Stimulated activated CD8-positive, alpha-beta memory T cell treated with anti-CD3 and anti-CD28 coated beads, Interleukin-15, amount 100 ng/mL, for 48 hours (primary cell): Measurements from ENCODE around the gene ADIPOR2.

Experiments
- DNase-seq, 2 donors: peaks; one replicate each; pipeline ENCODE4 v3.0.0-alpha.2; 2020; ENCODE audit warnings: low read depth in 2 of 2

ADIPOR2 gene

DNA sequence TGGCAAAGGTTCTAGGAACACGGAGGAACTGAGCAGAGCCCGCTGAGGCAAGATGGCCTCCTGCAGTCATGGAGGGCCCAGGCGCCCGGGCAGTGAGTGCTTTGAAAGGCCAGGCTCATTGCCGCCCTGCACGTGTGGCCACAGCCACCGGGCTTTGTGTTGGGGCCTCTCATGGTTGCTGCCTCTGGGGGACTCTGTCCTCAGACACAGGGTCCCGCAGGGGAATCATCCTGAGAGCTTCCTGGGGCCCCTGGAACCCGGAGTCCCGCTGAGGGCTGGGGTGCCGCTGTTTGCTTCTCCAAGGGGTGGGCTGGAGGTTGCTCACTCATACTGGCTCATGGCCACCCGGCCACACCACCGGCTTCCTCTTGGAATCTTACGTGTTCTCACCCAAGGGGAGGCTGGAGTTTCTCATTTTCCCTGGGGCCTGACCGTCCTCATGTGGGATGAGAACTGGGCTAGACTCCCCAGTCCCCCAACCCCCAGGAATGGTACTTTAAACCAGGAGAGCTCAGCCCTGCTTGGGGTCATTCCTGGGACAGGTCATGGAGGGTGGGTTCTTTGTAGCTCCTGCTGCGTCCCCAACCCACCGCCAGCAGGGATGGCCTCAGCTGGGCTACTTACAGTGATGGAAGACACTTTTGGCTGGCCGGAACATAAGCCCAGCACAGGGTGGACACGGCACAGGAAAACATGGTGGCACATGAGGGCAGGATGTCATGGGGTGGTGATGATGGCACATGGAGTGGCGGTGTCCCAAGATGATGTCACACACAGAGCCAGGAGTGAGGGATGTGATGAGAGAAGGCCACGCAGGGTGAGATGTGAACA is 108.4 kb downstream of the ADIPOR2 start:
- DNase-seq: no peak

DNA sequence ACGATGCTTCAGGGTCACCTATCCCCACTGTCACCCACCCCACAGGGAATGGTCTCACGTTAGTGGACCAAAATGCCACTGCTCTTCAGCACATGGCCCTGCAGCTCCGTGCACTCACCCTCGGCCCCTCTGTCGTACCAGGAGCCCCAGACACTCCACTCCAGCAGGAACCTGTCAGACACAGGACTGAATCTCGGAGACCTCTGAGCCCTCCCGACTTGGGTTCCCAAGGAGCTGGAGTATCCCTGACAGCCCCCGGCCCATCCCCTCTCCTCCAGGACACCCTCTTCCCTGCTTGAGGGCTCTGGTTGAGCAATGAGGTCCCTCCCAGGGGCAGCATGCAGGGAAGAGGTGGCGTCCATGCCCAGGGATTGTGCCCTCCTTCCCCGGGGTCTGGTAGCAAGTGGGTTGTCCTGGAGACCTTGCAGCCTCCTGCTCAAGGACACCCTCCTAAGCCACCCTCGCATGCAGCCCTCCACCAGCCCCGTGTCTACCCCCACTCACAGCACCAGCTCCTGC is 109.1 kb downstream of the ADIPOR2 start:
- no peak for DNase-seq

GRCh38 chr12:1800401-1801302 is 109.8 kb downstream of the ADIPOR2 start:
- no peak for DNase-seq

- no peak for DNase-seq
These were observed 110.6 kb downstream of the ADIPOR2 start for GRCh38 chr12:1801303-1801975.

DNA sequence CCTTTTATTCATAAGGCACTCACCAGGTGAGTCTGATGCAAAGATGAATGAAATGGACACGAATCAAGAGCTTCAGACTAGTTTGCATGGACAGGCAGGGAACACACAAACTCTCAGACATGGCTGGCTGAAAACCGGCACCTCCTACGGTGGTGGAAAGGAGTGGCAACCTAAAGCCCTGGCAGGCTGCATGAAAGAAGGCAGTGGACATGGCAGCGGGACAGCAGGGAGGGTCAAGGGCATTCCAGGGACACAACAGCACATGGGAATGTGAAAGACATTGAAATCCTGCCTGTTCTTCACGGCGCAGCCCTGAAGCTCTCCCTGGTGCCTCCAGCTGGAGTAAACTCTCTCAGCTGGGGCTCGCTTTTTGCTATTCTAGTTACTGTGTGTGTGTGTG is 112.9 kb downstream of the ADIPOR2 start:
- no peak for DNase-seq

DNA sequence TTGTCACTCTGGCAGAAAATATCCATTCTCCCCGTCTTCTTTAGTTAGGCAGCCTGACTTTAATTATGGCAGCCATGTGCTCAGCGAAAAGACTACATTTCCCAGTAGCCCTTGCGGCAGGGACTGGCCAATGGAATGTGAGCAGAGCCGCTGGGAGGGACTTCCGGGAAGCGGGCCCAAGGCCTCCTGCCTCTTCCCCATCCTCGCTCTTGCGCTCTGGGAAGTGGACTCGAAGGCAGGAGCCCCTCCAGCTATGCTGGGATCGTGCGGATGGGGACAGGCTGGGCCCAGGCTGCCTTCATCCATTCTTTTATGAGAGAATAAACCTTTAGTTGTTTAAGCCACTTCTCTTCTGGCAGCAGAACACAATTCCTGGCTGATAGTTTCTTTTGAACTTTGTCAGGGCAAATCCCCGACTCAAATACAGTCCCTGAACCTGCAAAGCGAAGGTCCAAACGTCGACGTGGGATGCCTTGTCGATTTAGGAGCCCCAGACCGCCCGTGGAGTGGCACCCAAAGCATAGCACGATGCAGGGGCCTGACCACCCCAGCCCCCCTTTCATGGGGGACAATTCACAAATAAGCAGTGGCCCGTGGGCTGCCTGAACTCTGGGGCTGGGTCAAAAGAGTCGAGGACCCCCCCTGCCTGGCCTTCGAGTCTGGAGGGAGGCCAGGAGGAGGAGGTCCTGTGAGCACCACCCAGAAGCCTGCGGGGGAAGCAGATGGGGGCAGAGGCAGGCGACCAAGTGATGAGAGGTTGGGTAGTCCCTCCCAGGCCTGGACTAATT is 113.9 kb downstream of the ADIPOR2 start:
- DNase-seq: peak; percentile 72 to 73

DNA sequence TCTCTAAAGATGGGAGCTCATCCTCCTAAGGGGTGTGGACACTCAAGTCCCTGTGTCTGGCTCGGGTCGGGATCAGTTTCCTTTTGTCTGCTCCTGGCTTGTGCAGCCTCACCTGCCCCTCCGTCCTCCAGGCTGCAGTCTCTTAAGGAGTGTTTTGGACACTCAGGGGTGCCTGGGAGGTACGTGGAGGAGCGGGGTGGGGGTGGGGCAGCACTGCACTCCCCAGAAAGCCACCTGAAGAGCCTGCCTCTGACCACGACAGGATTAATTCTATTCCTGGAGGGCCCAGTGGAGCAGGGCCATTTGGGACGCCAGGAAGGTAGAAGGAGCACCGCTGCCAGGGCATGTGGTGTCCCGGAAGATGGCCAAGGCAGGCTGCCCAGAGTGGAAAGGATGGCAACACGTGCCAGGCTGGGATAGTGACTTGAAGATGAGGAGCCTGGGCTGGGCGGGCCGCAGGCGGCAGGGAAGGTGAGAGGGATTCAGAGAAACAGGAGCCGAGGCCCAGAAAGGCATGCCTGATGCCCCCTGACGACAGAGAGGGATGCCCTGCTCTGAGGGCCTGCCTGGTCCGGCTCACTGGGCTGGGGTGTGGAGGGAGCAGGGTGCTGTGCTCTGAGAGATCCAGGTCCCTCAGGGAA is 114.7 kb downstream of the ADIPOR2 start:
- no peak for DNase-seq

DNA sequence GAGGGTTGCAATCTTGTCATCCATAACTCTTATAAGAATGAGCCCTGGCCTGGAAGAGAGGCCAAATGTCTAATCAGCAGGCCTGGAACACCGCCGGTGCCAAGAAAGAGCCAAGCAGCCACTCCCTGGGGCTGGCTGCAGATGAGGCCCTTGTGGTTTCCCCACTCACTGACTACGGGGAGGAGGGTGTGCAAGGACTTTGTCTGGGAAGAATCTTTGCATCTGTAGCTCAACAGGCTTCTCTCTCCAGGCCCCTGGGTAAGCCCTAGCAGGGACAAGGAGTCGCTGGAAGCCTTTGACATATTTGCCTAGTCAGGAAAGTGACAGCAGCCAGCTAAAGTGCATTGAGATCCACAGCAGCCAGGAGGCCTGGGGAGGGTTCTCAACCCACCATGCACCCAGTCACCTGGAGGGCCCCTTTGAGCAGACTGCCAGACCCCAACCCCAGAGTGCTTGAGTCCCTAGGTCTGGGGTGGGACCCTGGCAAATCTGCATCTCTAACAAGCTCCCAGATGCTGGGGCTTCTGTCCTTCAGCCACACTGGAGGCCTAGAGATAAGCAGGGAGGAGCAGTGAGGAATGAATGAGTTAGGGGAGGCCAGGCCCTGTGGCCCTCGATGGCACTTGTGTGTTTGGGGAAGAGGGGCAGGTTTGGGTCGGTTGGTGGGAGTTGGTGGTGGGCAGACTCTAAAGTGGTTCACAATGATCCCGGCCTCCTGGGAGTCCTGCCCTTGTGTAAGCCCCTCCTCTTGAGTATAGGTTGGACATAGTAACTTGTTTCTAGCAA is 115.6 kb downstream of the ADIPOR2 start:
- DNase-seq: no peak

DNA sequence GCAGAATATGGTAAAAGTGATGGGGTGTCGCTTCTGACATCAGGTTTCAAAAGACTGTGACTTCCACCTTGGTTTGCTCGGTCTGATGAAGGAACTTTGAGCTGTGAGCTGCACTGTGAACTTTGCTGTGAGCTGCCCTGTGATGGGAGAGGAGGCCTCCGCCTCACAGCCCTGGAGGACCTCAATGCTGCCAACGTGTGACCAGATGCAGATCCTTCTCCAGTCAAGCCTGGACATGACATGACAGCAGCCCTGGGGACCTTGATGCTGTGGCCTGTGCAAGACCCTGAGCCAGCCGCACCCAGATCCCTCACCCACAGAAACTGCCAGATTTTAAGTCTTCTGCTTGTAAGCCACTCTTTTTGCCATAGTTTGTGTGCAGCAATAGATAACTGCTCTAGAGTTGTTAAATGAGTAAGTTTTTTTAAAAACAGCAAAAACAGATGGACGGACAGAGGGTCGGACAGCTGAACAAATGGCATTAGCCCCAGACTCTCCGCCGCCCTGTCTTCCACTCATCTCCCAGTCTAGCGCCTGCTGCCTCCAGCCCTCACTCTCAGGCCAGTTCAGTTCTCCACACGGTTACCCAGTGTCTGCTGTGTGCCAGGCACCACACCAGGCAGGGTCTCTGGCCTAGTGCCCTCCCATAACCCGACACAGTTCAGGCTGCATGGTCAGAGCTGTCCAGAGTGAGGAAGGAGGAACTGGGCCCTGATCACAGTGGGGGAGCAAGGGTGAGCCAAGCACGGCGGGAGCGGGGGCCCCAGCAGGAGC is 116.4 kb downstream of the ADIPOR2 start:
- DNase-seq: no peak

DNA sequence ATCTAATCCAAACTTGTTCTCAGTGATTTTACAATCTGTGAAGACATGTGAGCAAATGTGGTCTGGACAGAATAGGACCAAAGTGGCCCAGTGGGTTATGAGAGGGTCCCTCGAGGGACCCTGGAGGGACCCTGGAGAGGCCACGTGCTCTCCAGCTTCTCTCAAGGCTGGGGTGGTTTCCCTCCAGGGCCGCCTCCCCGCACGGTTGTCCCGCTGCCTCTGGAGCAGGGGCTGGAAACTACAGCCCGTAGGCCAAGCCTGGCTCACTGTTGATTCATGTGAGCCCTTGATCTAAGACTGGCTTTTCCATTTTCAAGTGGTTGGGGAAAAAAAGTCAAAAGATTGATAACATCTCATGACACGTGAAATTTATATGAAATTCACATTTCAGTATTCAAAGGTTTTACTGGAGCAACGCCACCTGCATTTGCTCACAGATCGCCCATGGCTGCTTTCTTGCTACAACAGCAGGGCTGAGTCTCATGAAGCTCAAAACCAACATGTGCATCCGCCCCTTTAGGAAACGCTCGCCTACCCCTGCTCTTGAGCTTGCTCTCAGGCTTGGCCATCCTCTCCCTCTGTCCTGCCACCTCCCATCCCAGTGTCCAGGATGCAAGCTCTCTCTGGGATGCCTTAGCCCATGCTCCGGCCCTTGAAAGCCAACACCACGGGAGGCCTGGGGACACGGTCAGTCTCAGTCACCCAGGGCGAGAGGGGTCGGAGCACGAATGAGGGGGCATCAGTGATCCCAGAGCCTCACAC is 117.3 kb downstream of the ADIPOR2 start:
- no peak for DNase-seq

- no peak for DNase-seq
These were observed 118.1 kb downstream of the ADIPOR2 start for GRCh38 chr12:1808798-1809480.

DNA sequence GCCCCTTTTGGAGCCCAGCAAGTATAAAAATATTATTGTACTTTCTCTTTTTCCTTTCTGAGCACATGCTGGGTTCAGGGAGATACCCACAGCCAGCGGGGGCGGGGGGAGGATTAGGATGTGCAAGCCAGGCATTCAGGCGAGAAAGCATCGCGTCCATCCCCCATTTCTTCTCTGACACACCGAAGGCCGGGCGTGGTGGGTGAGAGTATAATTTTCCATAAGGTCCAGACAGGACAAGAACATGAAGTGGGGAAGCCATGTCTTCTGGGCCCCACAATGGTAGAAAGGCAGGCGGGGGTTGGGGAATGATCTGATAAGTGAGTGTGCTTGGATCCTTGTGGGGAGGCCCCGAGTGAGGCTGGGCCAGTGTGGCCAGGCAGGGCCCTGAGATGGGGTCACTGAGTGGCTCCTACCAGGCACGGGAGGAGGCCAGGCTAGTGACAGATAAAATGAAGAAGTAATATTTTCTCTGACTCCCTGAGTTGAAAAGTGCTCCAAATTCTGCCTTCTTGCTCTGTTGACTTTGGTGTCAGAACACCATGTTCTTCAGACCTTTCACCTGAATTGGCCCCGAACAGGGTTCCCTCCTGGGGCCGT is 118.8 kb downstream of the ADIPOR2 start:
- DNase-seq: no peak

DNA sequence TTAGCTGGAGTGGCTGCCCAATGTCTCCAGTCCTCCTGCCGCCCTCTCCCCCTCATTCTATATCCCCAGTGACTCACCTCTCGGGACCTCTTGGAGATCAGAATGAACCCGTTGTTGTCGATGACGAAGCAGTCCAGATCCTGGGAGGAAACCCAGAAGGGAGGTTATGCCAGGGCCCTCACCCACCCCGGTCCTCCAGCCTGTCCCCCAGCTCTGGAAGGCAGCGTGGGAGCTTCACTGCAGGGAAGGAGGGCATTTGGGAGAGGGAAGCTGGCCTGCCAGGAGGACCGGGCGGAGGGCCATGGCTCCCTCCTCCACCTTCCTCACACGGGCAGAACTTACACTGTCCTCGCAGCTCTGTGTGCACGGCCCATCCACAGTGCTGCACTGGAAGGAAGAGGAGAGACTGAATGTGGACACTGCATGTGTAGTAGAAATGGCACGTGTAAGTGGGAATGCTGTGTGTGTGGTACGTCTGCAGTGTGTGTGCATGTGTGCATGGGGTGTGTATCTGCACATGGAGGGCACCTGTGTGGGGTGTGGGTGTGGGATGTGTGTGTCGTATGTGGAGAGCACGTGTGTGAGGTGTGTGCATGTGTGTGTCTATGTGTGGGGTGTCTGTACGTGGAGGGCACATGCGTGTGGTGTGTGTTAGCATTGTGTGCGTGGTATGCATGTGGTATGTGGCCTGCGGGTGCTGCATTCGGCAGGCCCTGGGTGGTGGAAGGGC is 119.5 kb downstream of the ADIPOR2 start:
- DNase-seq: no peak

- no peak for DNase-seq
These were observed 120.0 kb downstream of the ADIPOR2 start for GRCh38 chr12:1810931-1811280.

DNA sequence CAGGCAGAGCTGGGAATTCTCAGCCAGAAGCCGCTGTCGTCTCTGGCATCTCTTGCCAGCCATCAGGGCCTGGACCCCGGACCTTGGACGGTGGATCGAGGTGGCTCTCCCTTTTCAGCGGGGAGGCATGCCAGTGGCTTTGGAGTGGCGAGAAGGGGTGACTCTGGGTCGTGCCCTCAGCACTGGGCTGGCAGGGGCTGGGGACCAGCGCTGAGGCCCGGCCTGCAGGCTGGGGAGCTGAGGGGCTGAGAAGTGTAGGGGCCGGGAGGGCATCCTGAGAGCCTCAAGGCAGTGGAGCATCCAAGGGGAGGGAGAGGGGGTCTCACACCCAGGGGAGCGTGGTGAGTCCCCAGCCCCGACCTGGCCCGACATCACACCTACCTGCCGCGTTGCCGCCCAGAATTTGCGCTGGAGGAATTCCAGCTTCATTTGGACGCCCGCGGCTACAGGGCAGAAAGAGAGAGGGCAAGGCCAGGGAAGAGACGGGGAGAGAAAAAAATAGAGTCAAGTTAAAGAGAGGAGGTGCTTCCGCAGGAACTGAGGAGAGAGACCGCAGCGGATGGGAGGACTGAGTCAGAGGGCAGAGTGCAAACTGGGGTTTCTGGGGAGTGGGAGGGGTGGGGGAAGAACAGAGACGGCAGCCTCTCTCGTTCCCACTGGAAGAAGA is 120.5 kb downstream of the ADIPOR2 start:
- peak in 1 of 2 donors; percentile 30 for DNase-seq

GRCh38 chr12:1811948-1812291 is 121.0 kb downstream of the ADIPOR2 start:
- no peak for DNase-seq
